GM18867 (cell line): Measurements from ENCODE around the gene SMIM36.
"Not testable (repeated sequence)": the region's sequence is repeated elsewhere in the genome, so short reads cannot be mapped to it uniquely, and the experiment has no call there.

ENCODE experiments used
- ATAC-seq: cut with Tn5 transposase; IDR thresholded peaks from one replicate; pipeline ENCODE4 v1.9.1; 2021; ENCODE audit warnings: mild to moderate bottlenecking, moderate library complexity; ENCODE audit not compliant: unreplicated experiment

SMIM36 gene

DNA sequence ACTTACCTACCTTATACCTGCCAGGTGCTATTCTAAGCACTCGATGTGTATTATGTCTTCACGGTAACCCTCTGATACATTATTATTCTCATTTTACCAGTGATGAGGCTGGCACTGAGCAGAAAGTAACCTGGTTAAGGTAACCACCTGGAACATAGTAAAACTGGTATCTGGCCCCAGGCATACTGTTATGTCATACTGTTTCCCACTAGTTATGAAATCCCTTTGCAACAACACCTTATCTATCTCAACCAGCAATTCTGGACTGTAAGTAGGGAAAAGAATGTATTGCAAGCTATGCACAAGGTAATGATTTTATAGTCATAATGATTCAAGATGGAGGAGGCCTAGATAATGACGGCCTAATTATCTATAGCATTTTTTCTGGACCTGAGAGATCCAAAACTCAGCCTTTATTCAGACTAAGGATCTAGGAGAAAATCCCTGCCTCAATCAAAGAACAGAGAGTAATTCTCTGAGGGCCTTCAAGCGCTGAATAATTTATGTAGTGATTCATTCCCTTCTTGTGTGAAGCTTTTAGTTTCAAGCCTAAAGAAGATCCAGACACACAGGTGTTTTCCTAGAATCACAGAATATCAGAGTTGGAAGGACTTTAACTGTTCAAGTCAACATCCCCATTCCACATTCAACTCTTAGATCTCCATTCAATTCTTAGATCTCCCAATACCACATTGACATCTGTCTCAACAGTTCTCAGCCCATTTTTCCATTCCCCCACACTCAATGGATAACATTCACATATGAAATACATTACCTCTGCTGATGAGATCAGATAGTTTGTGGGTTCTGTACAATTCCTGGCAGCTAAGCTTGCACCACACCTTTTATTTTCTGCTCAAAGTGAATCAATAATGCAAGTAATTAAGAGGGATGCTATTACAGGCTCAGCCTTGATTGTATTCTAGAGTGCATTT, 74.8 kb downstream of the SMIM36 start:
- peak; percentile 14 for ATAC-seq

DNA sequence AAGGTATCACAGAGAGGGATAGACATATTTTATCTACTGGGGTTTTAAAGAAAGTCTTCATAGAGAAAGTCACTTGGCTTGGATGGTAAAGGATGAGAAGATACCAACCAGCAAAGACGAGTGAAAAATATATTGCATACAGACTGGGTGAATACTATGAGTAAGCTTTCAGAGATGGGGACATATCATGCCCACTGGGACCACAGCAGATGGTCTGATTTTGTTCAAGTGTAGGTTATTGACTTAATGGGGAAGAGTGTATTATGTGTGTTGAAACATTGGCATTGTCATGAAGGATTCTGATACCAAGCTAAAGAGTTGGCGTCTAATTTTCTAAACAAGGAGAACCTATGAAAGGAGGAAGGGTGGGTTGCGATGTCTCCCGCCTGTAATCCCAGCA, 75.8 kb downstream of the SMIM36 start:
- no peak for ATAC-seq

- no peak for ATAC-seq
Measured at GRCh38 chr17:55434721-55435120, 76.5 kb downstream of the SMIM36 start.

GRCh38 chr17:55433629-55434422, 77.4 kb downstream of the SMIM36 start:
- no peak for ATAC-seq

- no peak for ATAC-seq
Measured at GRCh38 chr17:55433029-55433628, 78.1 kb downstream of the SMIM36 start.

DNA sequence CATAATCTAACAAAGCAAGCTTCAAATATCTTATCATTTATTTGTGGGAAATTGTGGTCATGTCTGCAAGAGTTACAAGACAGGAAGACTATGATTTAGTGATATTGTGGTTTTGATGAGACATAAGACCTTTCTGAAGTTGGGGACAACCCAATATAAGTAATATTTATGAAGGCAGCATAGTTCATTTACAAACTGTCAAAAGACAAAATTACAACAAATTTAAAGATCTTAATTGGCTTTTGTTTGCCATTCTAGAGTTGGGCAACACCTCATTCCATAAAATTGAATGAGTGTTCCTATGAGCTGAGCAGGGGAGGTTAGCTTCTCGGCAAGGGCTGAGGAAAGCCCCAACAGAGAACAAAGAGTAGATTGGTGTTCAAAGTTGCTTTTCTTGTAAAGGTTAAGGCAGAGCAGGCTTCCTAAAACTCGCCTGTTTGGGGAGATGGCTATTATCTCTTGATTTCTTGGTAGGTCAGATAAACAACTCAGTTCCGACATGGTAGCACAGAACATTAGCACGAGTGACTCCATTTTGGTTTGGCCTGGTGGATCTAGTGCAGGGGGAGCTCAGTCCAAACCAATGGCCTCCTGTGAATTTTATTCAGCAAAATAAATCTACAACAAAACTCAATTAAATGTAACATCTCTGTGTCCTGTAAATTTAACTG, 78.8 kb downstream of the SMIM36 start:
- ATAC-seq = no peak

DNA sequence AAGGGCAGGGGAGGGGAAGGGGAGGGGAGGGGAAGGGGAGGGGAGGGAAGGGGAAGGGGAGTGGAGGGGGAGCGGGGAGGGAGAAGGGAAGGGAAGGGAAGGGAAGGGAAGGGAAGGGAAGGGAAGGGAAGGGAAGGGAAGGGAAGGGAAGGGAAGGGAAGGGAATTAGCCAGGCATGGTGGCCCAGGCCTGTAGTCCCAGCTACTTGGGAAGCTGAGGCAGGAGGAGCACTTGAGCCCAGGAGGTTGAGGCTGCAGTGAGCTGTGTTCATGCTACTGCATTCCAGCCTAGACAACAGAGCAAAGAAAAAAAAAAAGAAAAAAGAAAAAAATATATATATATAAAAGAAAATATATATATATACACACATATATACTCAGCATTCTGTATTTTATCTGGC, 79.3 kb downstream of the SMIM36 start:
- ATAC-seq = not testable (repeated sequence)

- no peak for ATAC-seq
Measured at GRCh38 chr17:55430541-55431288, 80.5 kb downstream of the SMIM36 start.

DNA sequence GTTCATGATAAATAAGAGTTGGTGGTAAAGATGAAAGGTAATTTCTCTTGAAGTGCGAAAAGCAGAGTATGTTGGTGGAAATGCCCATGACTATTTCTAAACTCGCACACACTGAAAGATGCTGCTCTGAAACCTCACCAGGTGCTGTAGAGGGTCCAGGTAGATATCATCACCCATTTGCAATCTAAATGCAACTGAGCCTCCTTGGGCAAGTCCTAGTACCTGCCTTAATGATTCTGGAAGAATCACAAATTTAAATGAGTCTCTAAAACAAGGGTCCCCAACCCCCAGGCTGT, 83.7 kb downstream of the SMIM36 start:
- peak; percentile 27 for ATAC-seq

GRCh38 chr17:55426851-55427586, 84.2 kb downstream of the SMIM36 start:
- ATAC-seq = peak; percentile 56

DNA sequence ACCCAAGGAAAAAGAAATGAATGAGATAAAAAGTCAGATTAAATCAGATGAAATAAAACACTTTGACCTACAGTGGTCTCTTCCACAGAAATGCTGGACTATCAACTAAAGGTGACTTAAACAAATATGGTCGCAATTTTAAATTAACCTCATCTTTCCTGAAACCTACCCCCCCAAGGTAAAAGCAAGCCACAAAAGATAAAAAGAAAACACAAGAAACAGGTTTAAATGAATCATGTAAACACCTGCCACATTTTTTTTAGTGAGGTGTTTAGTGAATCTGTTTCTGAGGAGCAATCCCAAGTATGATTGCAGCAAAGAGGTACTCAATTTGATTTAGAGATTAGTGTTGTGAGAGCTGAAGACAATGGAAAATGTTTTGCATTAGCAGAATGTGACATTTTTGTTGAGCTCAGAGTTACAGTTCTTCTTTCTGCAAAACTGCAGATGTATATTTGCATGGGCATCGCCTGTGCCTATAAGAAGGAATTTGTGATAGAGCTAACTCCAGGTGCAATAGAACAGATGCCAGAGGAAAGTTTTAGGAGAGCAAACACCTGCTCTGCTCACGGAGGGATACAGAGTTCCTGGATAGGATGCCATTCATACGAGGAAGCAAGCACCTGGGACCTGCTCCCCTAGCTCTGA, 86.2 kb downstream of the SMIM36 start:
- ATAC-seq = no peak

GRCh38 chr17:55423535-55423934, 87.7 kb downstream of the SMIM36 start:
- ATAC-seq = no peak

DNA sequence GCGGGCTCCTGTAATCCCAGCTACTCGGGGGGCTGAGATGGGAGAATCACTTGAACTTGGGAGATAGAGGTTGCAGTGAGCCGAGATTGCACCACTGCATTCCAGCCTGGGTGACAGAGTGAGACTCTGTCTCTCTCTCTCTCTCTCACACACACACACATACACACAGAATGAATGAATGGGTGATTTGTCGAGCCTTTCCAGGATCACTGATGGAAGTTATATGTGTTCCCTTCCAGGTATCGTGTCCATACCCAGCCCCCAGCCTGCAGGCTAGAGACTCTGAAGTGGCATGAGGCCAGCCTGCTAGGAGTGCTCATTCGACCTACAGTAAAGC, 88.5 kb downstream of the SMIM36 start:
- ATAC-seq = not testable (repeated sequence)

GRCh38 chr17:55421179-55421934, 89.9 kb downstream of the SMIM36 start, which contains the start of gene MMD:
MMD (minus strand) TSS chr17:55421835; CDS start chr17:55421695, 140 bp downstream.
- peak; percentile 24 for ATAC-seq

DNA sequence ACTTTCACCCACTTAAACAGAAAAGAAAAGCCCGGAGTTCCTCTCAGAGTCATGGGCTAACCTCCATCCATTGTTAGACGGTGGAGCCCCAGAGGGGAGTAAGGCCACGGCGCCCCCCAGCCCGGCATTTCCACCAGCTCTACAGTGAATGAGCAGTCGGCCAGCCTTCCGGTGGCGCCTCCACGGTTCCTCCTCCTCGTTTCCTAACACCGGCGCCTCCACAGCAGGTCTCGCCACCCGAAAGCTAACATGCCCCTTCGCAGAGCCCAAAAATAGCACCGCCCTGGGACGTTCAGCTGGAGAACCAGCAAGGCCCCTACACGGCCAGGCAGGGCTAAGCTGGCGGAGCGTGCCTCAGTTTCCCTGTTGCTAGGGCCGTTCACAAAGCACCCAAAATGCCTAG, 90.5 kb downstream of the SMIM36 start:
- no peak for ATAC-seq

DNA sequence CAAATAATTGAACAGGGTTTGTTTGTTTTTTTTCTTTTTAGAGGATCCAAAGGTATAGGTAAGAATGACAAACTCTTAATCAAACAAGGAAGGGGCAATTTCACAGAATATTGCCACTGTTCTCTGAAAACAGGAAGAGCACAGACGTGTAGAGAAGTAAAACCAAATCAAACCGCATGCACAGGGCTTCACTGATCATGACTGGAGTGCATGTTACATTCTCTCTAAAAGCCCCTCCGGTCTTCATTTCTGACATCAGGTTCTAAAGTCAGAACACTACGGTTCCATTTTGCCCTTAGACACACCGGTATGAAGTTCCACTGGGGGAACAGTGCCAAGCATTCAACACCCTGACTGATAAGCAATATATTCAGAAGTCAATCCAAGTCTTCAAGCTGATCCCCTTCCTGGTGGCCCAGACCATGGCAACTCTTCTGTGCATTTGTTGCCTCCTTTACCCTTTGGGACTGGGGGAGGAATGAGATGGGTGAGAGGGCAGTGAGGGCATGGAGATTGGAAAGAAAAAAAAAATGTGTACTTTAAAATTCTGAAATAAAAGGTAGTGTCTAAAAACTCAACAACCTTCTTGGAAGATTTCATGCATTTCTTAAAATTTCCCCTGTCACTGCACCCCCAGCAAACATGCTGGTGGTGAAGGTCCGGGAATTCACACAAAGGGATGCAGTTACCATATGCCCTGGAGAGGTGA, 91.0 kb downstream of the SMIM36 start:
- ATAC-seq = peak; percentile 33

DNA sequence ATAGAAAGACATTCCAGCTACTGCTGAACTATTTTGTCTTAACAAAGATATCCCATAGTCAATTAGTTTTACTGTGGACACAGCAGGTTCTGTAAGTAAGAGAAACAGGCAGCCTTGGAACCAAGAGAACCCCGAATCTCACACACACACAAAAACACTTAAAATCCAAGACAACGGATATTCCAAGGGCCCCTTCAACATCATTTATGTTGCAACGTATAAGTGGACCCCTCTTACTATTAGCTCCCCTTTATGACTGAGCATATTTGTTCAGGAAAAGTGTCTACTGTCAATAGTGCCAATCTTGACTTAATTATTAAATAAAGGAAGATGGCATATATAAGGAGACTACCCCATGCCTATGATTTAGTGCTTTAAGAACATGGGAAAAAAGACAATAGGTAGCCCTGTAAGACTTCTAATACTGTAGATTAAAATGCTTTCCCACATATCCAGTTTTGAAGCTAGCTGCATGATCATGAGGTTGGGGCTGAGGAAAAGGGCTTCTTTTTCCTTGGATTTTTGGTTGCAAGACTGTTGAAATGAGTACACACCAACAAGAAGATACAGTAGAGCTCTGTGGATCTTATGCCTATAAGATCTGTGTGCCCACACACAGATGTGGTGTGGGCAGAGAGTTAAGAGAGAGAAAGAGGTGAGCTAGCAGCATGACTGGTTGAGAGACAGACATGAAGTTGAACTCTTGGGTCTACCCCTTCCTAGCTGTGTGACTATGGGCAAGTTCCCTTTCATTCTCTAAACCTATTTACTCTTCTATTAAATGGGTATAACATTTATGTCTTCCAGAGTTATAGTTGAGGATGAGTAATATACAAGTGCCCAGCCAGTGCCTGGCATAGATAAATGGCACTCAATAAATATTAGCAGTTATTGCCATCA, 92.6 kb downstream of the SMIM36 start:
- no peak for ATAC-seq
